ENCODE measurements around the gene CYB5R2. TPM values are rescaled to one million over a fixed set of nuclear protein-coding genes. Genes with fewer than 3 reads are reported as not detected.

Gene CYB5R2
- total and polyA plus RNA-seq, 2 experiments from 2014 or later, result 40.9 to 56.2 TPM

GRCh38 chr11:7668911-7669310 is 4.4 kb downstream of the CYB5R2 start (continued):
- TF ChIP-seq ZNF462 (CRISPR knock-in tag; IDR thresholded peaks at IDR 0.05), result no peak

GRCh38 chr11:7668464-7668863 is 4.8 kb downstream of the CYB5R2 start:
- H3K27ac Mint-ChIP-seq, result no peak overlapping the region
- Histone ChIP-seq H3K9me2 (ENCODE audit: insufficient read depth) (no peaks in the 10 kb centered on the region), H3K36me3 (ENCODE audit: insufficient read depth) (peaks cover 20% of the 10 kb centered on the region), H4K20me1 (replicated peaks; ENCODE audit: insufficient read depth) (no peaks in the 10 kb centered on the region), H2AFZ (no peak overlapping the region), H3K27ac (ENCODE audit: low read depth) (no peak overlapping the region), H3K27me3 (ENCODE audit: insufficient read depth) (no peaks in the 10 kb centered on the region), H3K79me2 (replicated peaks; ENCODE audit: insufficient read depth) (no peaks in the 10 kb centered on the region), H3F3A (replicated peaks; ENCODE audit: low read depth) (0 out of 2 replicates have a peak, but pooled peaks cover 3% of the 10 kb centered on the region), H3K4me3 (no peak overlapping the region), H3K4me2 (no peak overlapping the region), H3K4me1 (ENCODE audit: insufficient read depth) (no peaks in the 10 kb centered on the region)
- peaks cover 18% of the 10 kb centered on the region for H3K9me3 Mint-ChIP-seq
- peaks cover 63% of the 10 kb centered on the region for H3K36me3 Mint-ChIP-seq (ENCODE audit: low read depth)
- no peak for DNase-seq (ENCODE audit: low spot score)
- no peak overlapping the region for H3K4me3 Mint-ChIP-seq
- no peak for ATAC-seq
- peaks cover 17% of the 10 kb centered on the region for H3K4me1 Mint-ChIP-seq
- peaks cover 11% of the 10 kb centered on the region for H3K27me3 Mint-ChIP-seq (ENCODE audit: insufficient read depth, low read depth, poor library complexity)
- no peak for TF ChIP-seq ZNF331 (CRISPR knock-in tag; IDR thresholded peaks at IDR 0.05; ENCODE audit: low read depth)
- no peak for TF ChIP-seq EZH2 (IDR thresholded peaks at IDR 0.05; ENCODE audit: low read depth, unreplicated experiment)
- TF ChIP-seq NANOG (IDR thresholded peaks at IDR 0.05; ENCODE audit: borderline replicate concordance), result no peak
- TF ChIP-seq CTCF (conservative IDR thresholded peaks at IDR 0.05; ENCODE audit: low read depth in 2 of 2), result no peak
- TF ChIP-seq POLR2AphosphoS5 (IDR thresholded peaks at IDR 0.05; ENCODE audit: low read depth), result no peak
- TF ChIP-seq ZNF114 (CRISPR knock-in tag; IDR thresholded peaks at IDR 0.05), result no peak
- no peak for TF ChIP-seq REST (IDR thresholded peaks at IDR 0.05; ENCODE audit: unreplicated experiment)
- no peak for TF ChIP-seq ETS1 (IDR thresholded peaks at IDR 0.05)
